Kidney (tissue), 14 donors: ENCODE measurements around the gene C9orf50. TPM values are rescaled to one million over a fixed set of nuclear protein-coding genes. Genes with fewer than 3 reads are reported as not detected.

Experiments
- DNase-seq, 5 donors: peaks; one replicate each; pipeline ENCODE4 v3.0.0-alpha.2; 2013 to 2020
- FAIRE-seq: peaks from 2 replicates; lab custom pipeline; 2012; peaks lifted over from hg19 to GRCh38; lab: Jason Lieb, UNC
- H3K27ac ChIP-seq, 2 donors: one replicate each; pipeline ENCODE4 v1.7.0; 2013; ENCODE audit warnings: low read depth in 2 of 2, low read length in 2 of 2, inconsistent platforms in 1 of 2
- H3K27me3 ChIP-seq: one replicate; pipeline ENCODE4 v1.7.1; 2013; ENCODE audit warnings: low read length, inconsistent platforms; ENCODE audit not compliant: control insufficient read depth, insufficient read depth
- H3K36me3 ChIP-seq, 3 donors: one replicate each; pipeline versions ENCODE4 v1.7.0 to v1.7.1; 2013; ENCODE audit warnings: low read length in 3 of 3, control low read depth in 1 of 3, inconsistent platforms in 1 of 3; ENCODE audit not compliant: insufficient read depth in 3 of 3, control insufficient read depth in 2 of 3
- H3K4me1 ChIP-seq, 3 donors: one replicate each; pipeline versions ENCODE4 v1.7.0 to v1.7.1; 2013; ENCODE audit warnings: low read length in 3 of 3, inconsistent platforms in 1 of 3, low read depth in 1 of 3; ENCODE audit not compliant: control insufficient read depth in 2 of 3, insufficient read depth in 2 of 3
- H3K4me3 ChIP-seq, 3 donors: one replicate each; pipeline versions ENCODE4 v1.7.0 to v1.8.1; 2013; ENCODE audit warnings: low read length in 3 of 3, control low read depth in 1 of 3, inconsistent platforms in 1 of 3
- H3K9ac ChIP-seq, 3 donors: one replicate each; pipeline versions ENCODE4 v1.7.0 to v1.7.1; 2013; ENCODE audit warnings: low read length in 3 of 3, control low read depth in 1 of 3, inconsistent platforms in 1 of 3
- H3K9me3 ChIP-seq, 3 donors: one replicate each; pipeline versions ENCODE4 v1.7.0 to v1.7.1; 2013; ENCODE audit warnings: low read length in 3 of 3, control low read depth in 1 of 3, inconsistent platforms in 1 of 3; ENCODE audit not compliant: control insufficient read depth in 2 of 3, insufficient read depth in 1 of 3
- CTCF ChIP-seq: IDR thresholded peaks from 3 replicates; pipeline ENCODE4 v1.5.1; 2012; ENCODE audit warnings: mild to moderate bottlenecking, moderate library complexity, borderline replicate concordance; ENCODE audit not compliant: insufficient read depth; ENCODE audit errors: extremely low read depth
- intact Hi-C: fragments of 100-400 bp; cut with DNase I; formaldehyde crosslinking; loops from one replicate; pipeline ENCODE4 v1.11.1; 2022
- polyA plus RNA-seq: library from polyadenylated mRNA; stranded (reverse); fragments of 350-450 nt; fragmentation: Illumina TruSeq; extraction: RNeasy Lipid Tissue Mini Kit (QIAGEN cat#74804); gene quantifications from one replicate; pipeline ENCODE4 v1.2.3, GENCODE V29; 2014; ENCODE audit warnings: low read depth, low replicate concordance; ENCODE audit not compliant: insufficient read depth
- total RNA-seq: library from RNA; stranded (reverse); fragmentation: NEBNext Ultra II Directional; extraction: Animal tissue kit (Norgen Biotek cat#: 25700); gene quantifications from one replicate; pipeline ENCODE4 v1.2.1, GENCODE V29; 2021
- donor health status: control.
- donor health status: control.
- donor health status: control.
- donor health status: control.
- donor health status: control.
- donor health status: DM: yes; HTN: yes; CAD: no.
- donor health status: Normal renal cell carcinoma (clear cell type).

The C9orf50 gene
- total and polyA plus RNA-seq, 2 donors from 2014 or later, result 1.1 to 2.8 TPM

DNA sequence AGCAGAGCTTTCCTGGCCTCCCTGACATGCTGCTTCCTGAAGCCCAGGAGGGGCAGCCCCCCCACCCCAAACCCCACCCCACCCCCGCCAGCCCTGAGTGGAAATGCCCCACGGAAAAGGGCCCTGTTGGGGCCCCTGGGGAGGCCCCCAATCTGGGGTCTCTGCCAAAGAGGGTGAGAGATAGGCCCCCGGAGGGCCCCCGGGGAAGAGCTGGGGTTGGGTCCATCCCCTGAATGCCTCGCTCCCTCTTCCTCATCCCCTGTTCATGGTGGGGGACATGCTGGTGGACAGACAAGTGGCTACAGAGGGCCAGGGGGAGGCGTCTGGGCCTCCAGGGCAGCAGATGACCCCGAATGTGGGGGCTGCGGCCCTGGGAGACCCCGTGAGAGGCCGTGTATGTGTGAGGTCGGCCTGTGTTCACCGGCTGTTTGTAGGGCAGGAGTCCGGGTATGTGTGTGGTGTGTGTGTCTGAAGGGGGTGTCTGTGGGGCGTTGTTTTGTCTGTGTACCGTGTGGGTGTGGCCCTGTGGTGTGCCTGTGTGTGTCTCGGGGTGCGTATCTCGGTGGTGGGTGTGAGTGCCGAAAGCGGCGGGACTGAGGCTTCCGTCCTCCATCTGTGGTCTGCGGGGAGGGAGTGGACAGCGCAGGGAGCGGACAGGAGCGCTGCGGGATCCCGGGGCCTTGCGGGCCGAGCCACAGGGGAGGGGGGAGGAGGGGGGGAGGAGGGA is 11.3 kb downstream of the C9orf50 start:
- no peak for FAIRE-seq

DNA sequence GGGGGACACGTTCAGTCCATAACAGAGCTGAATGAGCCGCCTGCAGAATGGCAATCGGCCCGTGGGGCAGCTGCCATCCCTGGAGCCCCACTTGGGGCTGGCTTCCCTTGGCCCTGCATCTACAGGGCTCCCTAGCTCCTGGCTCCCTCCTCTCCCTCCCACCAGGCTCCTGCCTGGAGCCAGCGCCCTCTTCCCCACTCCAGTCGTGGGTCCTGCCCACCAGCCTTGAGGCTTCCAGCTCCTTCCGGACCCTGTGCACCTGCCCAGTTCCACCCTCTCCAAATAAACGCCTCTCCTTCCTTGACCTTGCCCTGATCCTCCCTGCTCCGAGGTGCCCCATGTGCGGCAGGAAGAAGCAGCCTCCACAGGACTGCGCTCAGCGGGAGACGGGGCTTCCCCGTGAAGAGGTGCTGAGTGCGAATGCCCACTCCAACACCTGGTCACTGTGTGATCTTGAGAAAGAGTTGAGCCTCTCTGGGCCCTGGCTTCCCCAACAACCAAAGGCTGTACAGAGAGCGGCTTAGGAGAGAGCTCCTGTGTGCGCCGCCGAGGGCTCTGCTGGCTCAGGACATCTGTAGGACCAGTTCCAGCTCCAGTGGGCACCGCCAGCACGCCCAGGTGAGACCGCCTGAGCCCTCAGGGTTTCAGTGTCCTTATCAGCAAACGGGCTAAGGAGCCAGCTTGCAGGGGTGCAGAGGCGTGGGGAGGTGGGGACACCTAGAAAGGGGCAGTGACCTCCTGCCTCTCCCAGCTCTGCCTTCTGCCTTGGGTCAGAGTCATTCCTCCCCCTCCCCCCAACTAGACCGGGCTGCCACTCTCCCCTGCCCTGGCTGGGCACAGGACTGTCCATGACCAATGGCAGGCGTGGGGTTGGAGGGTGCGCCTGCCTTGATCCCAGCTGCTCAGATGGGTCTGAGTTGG is 12.1 kb downstream of the C9orf50 start:
- TF ChIP-seq CTCF, result no peak
- H3K27me3 ChIP-seq, result no peaks in the 10 kb centered on the region
- peak overlapping the region; percentile 59 to 80 for H3K27ac ChIP-seq
- no peaks in the 10 kb centered on the region for H3K36me3 ChIP-seq
- no peaks in the 10 kb centered on the region for H3K9me3 ChIP-seq
- peak overlapping the region in 1 of 3 donors; percentile 34 for H3K9ac ChIP-seq
- H3K4me3 ChIP-seq, result no peak overlapping the region
- intact Hi-C loops, result loop anchor here (10.0 kb wide), 1 partner anchor 114 kb away; no protein-coding TSS in a partner anchor
- FAIRE-seq, result no peak
- peak in 2 of 5 donors; percentile 75 to 86 for DNase-seq
- peaks cover 0 to 30% (median 18%) of the 10 kb centered on the region in 3 donors for H3K4me1 ChIP-seq

More for the DNA sequence above, 11.3 kb downstream of the C9orf50 start:
- peak overlapping the region in 2 of 3 donors; percentile 9 to 26 for H3K4me3 ChIP-seq
- H3K27ac ChIP-seq, result peak overlapping the region; percentile 80 to 92
- H3K4me1 ChIP-seq, result peaks cover 0 to 34% (median 18%) of the 10 kb centered on the region in 3 donors
- no peak for TF ChIP-seq CTCF
- H3K9me3 ChIP-seq, result no peaks in the 10 kb centered on the region
- peak in 4 of 5 donors; percentile 61 to 88 (median 77) for DNase-seq
- H3K9ac ChIP-seq, result peak overlapping the region in 2 of 3 donors; percentile 43 to 46
- intact Hi-C loops, result loop anchor here (10.0 kb wide), 1 partner anchor 115 kb away; no protein-coding TSS in a partner anchor
- no peaks in the 10 kb centered on the region for H3K36me3 ChIP-seq
- no peaks in the 10 kb centered on the region for H3K27me3 ChIP-seq

DNA sequence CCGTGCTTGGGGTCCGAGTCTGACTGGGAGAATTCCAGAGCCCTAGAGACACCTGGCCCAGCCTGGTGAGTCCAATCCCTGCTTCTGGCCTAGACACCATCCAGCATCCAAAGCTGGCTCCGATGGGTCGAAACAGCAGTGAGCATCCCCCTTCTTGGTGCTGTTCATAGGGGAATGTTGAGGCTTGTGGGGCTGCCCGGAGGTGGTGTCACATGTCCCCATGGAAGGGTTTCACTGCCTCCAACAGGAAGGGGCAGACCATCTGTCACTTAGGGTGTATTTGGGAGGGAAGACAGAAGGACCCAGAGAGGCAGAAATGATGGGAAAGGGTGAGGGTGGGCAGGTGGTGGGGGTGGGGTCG is 13.9 kb downstream of the C9orf50 start:
- DNase-seq (peak in 1 of 5 donors; percentile 72), FAIRE-seq (no peak)
- Histone ChIP-seq H3K27ac (peak overlapping the region; percentile 85 to 91), H3K27me3 (no peaks in the 10 kb centered on the region), H3K4me3 (no peak overlapping the region), H3K4me1 (peaks cover 6 to 28% (median 18%) of the 10 kb centered on the region in 3 donors), H3K36me3 (no peaks in the 10 kb centered on the region), H3K9ac (peak overlapping the region in 1 of 3 donors; percentile 37), H3K9me3 (no peaks in the 10 kb centered on the region)
- no peak for TF ChIP-seq CTCF
- intact Hi-C loops, result loop anchor here (10.0 kb wide), 1 partner anchor 112 kb away; no protein-coding TSS in a partner anchor
